Transverse colon (tissue), 4 donors: ENCODE results near the gene AADAC. TPM values are rescaled to one million over a fixed set of nuclear protein-coding genes. Genes with fewer than 3 reads are reported as not detected.

Experiments used
- DNase-seq: peaks from one replicate; pipeline ENCODE4 v3.0.0-alpha.2; 2019
- H3K27ac ChIP-seq, 4 donors: fragments of 200-600 bp; sonication (generic); 2 replicates each; pipeline ENCODE4 v1.5.1; 2016 to 2018; ENCODE audit warnings: inconsistent platforms in 4 of 4
- H3K27me3 ChIP-seq: fragments of 200-600 bp; sonication (generic); 2 replicates; pipeline ENCODE4 v1.5.1; 2017; ENCODE audit warnings: inconsistent platforms
- H3K36me3 ChIP-seq, 4 donors: fragments of 200-600 bp; sonication (generic); 2 replicates each; pipeline ENCODE4 v1.5.1; 2017 to 2019; ENCODE audit warnings: inconsistent platforms in 4 of 4
- H3K4me1 ChIP-seq, 4 donors: fragments of 200-600 bp; sonication (generic); 2 replicates each; pipeline ENCODE4 v1.5.1; 2017 to 2020; ENCODE audit warnings: inconsistent platforms in 4 of 4
- H3K4me3 ChIP-seq, 4 donors: fragments of 200-600 bp; sonication (generic); 1 replicate in 1 of 4; 2 replicates in 3 of 4; pipeline versions ENCODE4 v1.5.1 to v1.6.1; 2017 to 2019; ENCODE audit warnings: inconsistent platforms in 4 of 4
- H3K9me3 ChIP-seq, 2 donors: fragments of 200-600 bp; sonication (generic); 2 replicates each; pipeline ENCODE4 v1.5.1; 2017 to 2019; ENCODE audit warnings: inconsistent platforms in 2 of 2
- EP300 ChIP-seq: sonication (generic); formaldehyde crosslinking; IDR thresholded peaks from one replicate; pipeline ENCODE4 v1.6.1; 2017; ENCODE audit warnings: antibody characterized with exemption, low read depth
- POLR2A ChIP-seq: fragments of 450-650 bp; IDR thresholded peaks from one replicate; pipeline ENCODE4 v1.6.1; 2016; ENCODE audit warnings: antibody characterized with exemption, mild to moderate bottlenecking, moderate library complexity
- POLR2AphosphoS5 ChIP-seq, 3 donors: sonication (generic); formaldehyde crosslinking; IDR thresholded peaks; one replicate each; pipeline ENCODE4 v1.6.1; 2016; ENCODE audit warnings: antibody characterized with exemption in 3 of 3
- WGBS, 2 donors: methylation state at CpG; one replicate each; pipeline ENCODE4 v1.1.5; 2018; ENCODE audit warnings: low coverage in 1 of 2; 5-methylcytosine and 5-hydroxymethylcytosine counted together
- in situ Hi-C, 4 donors: fragments of 200-750 bp; cut with MboI; loops; one replicate each; pipeline versions ENCODE4 v1.15.0 to v1.15.1; 2017; ENCODE audit warnings: low sequenced_read_pairs in 3 of 4, low pct_ligation_motif_present in 1 of 4, low pct_unique_long_range_greater_than_20kb in 1 of 4
- intact Hi-C: fragments of 100-400 bp; cut with DNase I; formaldehyde crosslinking; loops from one replicate; pipeline ENCODE4 v1.15.1; 2023; ENCODE audit warnings: low total_unique reads
- total RNA-seq, 4 donors: library from RNA; depleted of rRNA; stranded (reverse); fragments of >200 nt; gene quantifications; one replicate each; pipeline ENCODE4 v1.1.0, GENCODE V29; 2016
- TF ChIP-seq, protein P1 (sequence below), 5 experiments: fragments of 200-600 bp in 3 of 5; fragments of 450-650 bp in 2 of 5; sonication (generic) in 3 of 5; IDR thresholded peaks; 1 replicate in 2 of 5; 2 replicates in 3 of 5; pipeline ENCODE4 v1.5.1; 2016 to 2017; ENCODE audit warnings: antibody characterized with exemption in 5 of 5, inconsistent platforms in 3 of 5, mild to moderate bottlenecking in 2 of 5, moderate library complexity in 1 of 5

AADAC gene
- total RNA-seq, 4 donors from 2014 or later = 0.95 TPM; not detected in 3

DNA sequence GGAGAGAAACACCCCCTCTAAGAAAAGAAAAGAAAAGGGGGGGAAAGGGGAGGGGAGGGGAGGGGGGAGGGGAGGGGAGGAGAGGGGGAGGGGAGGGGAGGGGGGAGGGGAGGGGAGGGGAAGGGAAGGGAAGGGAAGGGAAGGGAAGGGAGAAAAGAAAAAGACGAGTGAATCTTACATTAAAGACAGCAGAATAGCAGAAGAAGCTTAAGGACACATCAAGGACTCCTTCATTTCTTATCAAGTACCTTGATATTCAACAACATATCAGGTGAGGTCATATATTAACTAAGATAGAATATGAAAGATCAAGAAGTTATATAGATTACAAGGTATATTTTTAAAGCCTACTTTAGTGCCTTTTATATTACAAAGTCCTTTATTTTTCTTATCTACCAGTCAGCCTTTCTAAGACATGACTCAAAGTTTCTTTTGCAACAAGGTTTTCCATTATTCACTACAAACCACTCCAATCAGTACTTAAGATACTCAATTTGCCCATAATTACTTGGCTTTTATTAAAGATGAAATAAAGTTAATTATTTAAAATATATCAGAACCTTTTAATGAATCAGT, 17.7 kb upstream of the AADAC start:
- H3K27me3 ChIP-seq = no peaks in the 10 kb centered on the region
- no peaks in the 10 kb centered on the region for H3K9me3 ChIP-seq
- H3K4me3 ChIP-seq = no peak overlapping the region
- in situ Hi-C loops = no loop called here
- no peak overlapping the region for H3K27ac ChIP-seq
- peaks cover 0 to 4% (median 0%) of the 10 kb centered on the region in 4 donors for H3K4me1 ChIP-seq
- WGBS, 2 donors = 70 to 83% methylated on average over 1 of the region's 1 CpG
- TF ChIP-seq POLR2A (no peak), POLR2AphosphoS5 (IDR thresholded peaks at IDR 0.05) (no peak), EP300 (no peak)
- TF ChIP-seq, protein P1, sequence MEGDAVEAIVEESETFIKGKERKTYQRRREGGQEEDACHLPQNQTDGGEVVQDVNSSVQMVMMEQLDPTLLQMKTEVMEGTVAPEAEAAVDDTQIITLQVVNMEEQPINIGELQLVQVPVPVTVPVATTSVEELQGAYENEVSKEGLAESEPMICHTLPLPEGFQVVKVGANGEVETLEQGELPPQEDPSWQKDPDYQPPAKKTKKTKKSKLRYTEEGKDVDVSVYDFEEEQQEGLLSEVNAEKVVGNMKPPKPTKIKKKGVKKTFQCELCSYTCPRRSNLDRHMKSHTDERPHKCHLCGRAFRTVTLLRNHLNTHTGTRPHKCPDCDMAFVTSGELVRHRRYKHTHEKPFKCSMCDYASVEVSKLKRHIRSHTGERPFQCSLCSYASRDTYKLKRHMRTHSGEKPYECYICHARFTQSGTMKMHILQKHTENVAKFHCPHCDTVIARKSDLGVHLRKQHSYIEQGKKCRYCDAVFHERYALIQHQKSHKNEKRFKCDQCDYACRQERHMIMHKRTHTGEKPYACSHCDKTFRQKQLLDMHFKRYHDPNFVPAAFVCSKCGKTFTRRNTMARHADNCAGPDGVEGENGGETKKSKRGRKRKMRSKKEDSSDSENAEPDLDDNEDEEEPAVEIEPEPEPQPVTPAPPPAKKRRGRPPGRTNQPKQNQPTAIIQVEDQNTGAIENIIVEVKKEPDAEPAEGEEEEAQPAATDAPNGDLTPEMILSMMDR (IDR thresholded peaks at IDR 0.05) = no peak
- H3K36me3 ChIP-seq = no peaks in the 10 kb centered on the region
- intact Hi-C loops = no loop called here
- DNase-seq = no peak

DNA sequence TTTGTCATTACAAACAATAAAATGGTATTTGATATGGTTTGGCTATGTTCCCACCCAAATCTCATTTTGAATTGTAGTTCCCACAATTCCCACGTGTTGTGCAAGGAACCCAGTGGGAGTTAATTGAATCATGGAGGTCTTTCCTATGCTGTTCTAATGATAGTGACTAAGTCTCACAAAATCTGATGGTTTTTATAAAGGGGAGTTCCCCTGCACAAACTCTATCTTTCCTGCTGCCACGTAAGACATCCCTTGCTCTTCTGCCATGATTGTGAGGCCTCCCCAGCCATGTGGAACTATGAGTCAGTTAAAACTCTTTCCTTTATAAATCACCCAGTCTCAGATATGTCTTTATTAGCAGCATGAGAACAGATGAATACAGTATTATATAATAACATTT, 15.4 kb upstream of the AADAC start:
- no peak for DNase-seq
- Histone ChIP-seq H3K4me1 (peaks cover 0 to 4% (median 0%) of the 10 kb centered on the region in 4 donors), H3K9me3 (no peaks in the 10 kb centered on the region), H3K27me3 (no peaks in the 10 kb centered on the region), H3K4me3 (no peak overlapping the region), H3K36me3 (no peaks in the 10 kb centered on the region), H3K27ac (no peak overlapping the region)
- in situ Hi-C loops = no loop called here
- TF ChIP-seq, protein P1 (IDR thresholded peaks at IDR 0.05) = no peak
- TF ChIP-seq POLR2A (no peak), POLR2AphosphoS5 (IDR thresholded peaks at IDR 0.05) (no peak), EP300 (no peak)
- intact Hi-C loops = no loop called here
- WGBS, 2 donors = 82 to 88% methylated on average over 2 of the region's 2 CpGs

DNA sequence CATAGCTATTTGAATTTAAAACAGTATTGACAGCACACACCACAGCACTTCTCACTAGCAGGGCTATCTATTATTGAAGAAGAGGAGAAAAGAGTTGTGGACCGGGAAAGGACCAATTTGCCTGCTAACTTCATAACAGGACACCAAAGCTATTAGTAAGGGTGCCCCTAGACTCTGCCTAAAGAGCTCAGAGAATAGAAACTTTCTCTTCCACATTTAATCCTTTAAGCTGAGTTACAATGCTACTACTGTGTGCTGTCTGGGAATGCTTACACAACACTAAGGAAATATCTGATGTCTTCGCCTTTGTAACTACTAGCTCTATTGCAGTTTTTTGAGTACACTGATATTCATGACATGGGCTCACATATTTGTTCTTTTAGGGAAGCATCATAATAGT, 13.5 kb upstream of the AADAC start:
- no peaks in the 10 kb centered on the region for H3K9me3 ChIP-seq
- H3K27me3 ChIP-seq = no peaks in the 10 kb centered on the region
- in situ Hi-C loops (no loop called here), intact Hi-C loops (no loop called here)
- no peak for TF ChIP-seq EP300
- TF ChIP-seq, protein P1 (IDR thresholded peaks at IDR 0.05) = no peak
- TF ChIP-seq POLR2AphosphoS5 (IDR thresholded peaks at IDR 0.05) = no peak
- TF ChIP-seq POLR2A = no peak
- no peak for DNase-seq
- 51 to 58% methylated on average over 2 of the region's 2 CpGs for WGBS, 2 donors
- H3K4me3 ChIP-seq = no peak overlapping the region
- H3K36me3 ChIP-seq = no peaks in the 10 kb centered on the region
- no peak overlapping the region for H3K27ac ChIP-seq
- peaks cover 0 to 4% (median 0%) of the 10 kb centered on the region in 4 donors for H3K4me1 ChIP-seq

DNA sequence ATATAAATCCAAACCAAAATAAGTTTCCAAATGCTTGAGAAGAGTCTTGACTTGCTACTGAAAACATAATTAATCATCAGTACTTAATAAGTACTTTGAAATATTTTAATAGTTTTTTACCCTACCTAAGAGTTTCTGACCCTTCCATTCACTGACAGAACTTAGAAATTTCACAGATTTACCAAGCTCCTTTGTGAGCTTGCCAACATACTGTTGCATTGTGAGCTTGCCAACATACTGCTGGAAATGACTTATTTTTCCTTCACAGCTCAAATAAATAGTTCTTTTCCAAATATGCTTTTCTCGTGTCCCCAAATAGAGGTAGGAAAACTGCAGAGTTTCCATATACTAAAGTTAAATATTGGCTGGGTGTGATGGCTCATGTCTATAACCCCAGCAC, 9.6 kb upstream of the AADAC start:
- in situ Hi-C loops = no loop called here
- TF ChIP-seq POLR2AphosphoS5 (IDR thresholded peaks at IDR 0.05) (no peak), POLR2A (no peak), EP300 (no peak)
- TF ChIP-seq, protein P1 (IDR thresholded peaks at IDR 0.05) = no peak
- no peak overlapping the region for H3K27ac ChIP-seq

More for the DNA sequence above, 9.6 kb upstream of the AADAC start:
- 50 to 53% methylated on average over 1 of the region's 1 CpG for WGBS, 2 donors
- Histone ChIP-seq H3K27me3 (no peaks in the 10 kb centered on the region), H3K9me3 (no peaks in the 10 kb centered on the region), H3K4me3 (no peak overlapping the region), H3K4me1 (peaks cover 0 to 4% (median 0%) of the 10 kb centered on the region in 4 donors), H3K36me3 (no peaks in the 10 kb centered on the region)
- no peak for DNase-seq
- intact Hi-C loops = no loop called here
